Placental pericyte (primary cell): ENCODE data around the gene ATG4C. TPM values are rescaled to one million over a fixed set of nuclear protein-coding genes. Genes with fewer than 3 reads are reported as not detected.

Experiments
- total RNA-seq: library from RNA; depleted of rRNA; stranded (reverse); fragments of >200 nt; gene quantifications from 2 replicates; pipeline ENCODE4 v1.2.3, GENCODE V29; 2012

ATG4C gene, protein sequence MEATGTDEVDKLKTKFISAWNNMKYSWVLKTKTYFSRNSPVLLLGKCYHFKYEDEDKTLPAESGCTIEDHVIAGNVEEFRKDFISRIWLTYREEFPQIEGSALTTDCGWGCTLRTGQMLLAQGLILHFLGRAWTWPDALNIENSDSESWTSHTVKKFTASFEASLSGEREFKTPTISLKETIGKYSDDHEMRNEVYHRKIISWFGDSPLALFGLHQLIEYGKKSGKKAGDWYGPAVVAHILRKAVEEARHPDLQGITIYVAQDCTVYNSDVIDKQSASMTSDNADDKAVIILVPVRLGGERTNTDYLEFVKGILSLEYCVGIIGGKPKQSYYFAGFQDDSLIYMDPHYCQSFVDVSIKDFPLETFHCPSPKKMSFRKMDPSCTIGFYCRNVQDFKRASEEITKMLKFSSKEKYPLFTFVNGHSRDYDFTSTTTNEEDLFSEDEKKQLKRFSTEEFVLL
- total RNA-seq: 3.7 and 10.9 TPM in 2 replicates

GRCh38 chr1:62783736-62784508, at the start of gene ATG4C:
ATG4C (plus strand) TSS chr1:62784132; CDS start chr1:62803787, 19,655 bp downstream.

Other genes with a start within 250 kb of the ATG4C start
- under 0.01 TPM in 1 of 2 replicates, not detected in the other for gene ANGPTL3, start 186.6 kb upstream of the ATG4C start, total RNA-seq
- gene DOCK7, start 95.7 kb upstream of the ATG4C start, total RNA-seq: 53.0 and 96.4 TPM in 2 replicates